Stomach (tissue), 9 donors: ENCODE data around the gene C1orf159. TPM values are rescaled to one million over a fixed set of nuclear protein-coding genes. Genes with fewer than 3 reads are reported as not detected.

Experiments used
- DNase-seq, 2 donors: peaks; one replicate each; pipeline versions ENCODE4 v3.0.0 to v3.0.0-alpha.2; 2013 to 2019
- H3K27ac ChIP-seq, 5 donors: fragments of 200-600 bp in 4 of 5; sonication (generic) in 4 of 5; one replicate each; pipeline ENCODE4 v1.5.1; 2013 to 2019; ENCODE audit warnings: mild to moderate bottlenecking in 1 of 5, moderate library complexity in 1 of 5
- H3K27me3 ChIP-seq, 3 donors: fragments of 200-600 bp; sonication (generic); one replicate each; pipeline ENCODE4 v1.5.1; 2017 to 2019; ENCODE audit warnings: mixed run types in 1 of 3
- H3K36me3 ChIP-seq, 4 donors: fragments of 200-600 bp; sonication (generic); 1 replicate in 3 of 4; 2 replicates in 1 of 4; pipeline ENCODE4 v1.5.1; 2016 to 2019
- H3K4me1 ChIP-seq, 4 donors: fragments of 200-600 bp; sonication (generic); one replicate each; pipeline ENCODE4 v1.5.1; 2016 to 2019
- H3K4me3 ChIP-seq, 4 donors: fragments of 200-600 bp; sonication (generic) in 3 of 4; one replicate each; pipeline ENCODE4 v1.5.1; 2016 to 2019; ENCODE audit warnings: mild to moderate bottlenecking in 1 of 4
- H3K9me3 ChIP-seq, 4 donors: fragments of 200-600 bp; sonication (generic); one replicate each; pipeline ENCODE4 v1.5.1; 2016 to 2019
- EP300 ChIP-seq: sonication (generic); formaldehyde crosslinking; IDR thresholded peaks from one replicate; pipeline ENCODE4 v1.6.1; 2017; ENCODE audit warnings: antibody characterized with exemption
- POLR2A ChIP-seq, 4 donors: fragments of 450-650 bp; IDR thresholded peaks; one replicate each; pipeline ENCODE4 v1.6.1; 2016; ENCODE audit warnings: antibody characterized with exemption in 4 of 4, control low read depth in 2 of 4, mild to moderate bottlenecking in 1 of 4, moderate library complexity in 1 of 4
- POLR2AphosphoS5 ChIP-seq, 3 donors: sonication (generic); formaldehyde crosslinking; IDR thresholded peaks; one replicate each; pipeline ENCODE4 v1.6.1; 2016; ENCODE audit warnings: antibody characterized with exemption in 3 of 3
- WGBS, 5 donors: extraction: QIAGEN DNeasy Blood & Tissue Kit in 3 of 5; methylation state at CpG; one replicate each; pipeline versions ENCODE4 v1.1.5 to v1.1.7; 2013 to 2018; 5-methylcytosine and 5-hydroxymethylcytosine counted together
- intact Hi-C: fragments of 100-400 bp; cut with DNase I; formaldehyde crosslinking; loops from one replicate; pipeline ENCODE4 v1.15.1; 2023; ENCODE audit warnings: low total_unique reads
- polyA plus RNA-seq, 3 donors: library from polyadenylated mRNA; stranded (reverse); fragments of 200-250 nt; gene quantifications; one replicate each; pipeline ENCODE4 v1.2.3, GENCODE V29; 2013
- total RNA-seq, 5 donors: library from RNA; depleted of rRNA; stranded (reverse); fragments of >200 nt; gene quantifications; one replicate each; pipeline versions ENCODE4 v1.1.0 to v1.2.3, GENCODE V29; 2014 to 2016
- TF ChIP-seq, protein P1 (sequence below), 7 experiments: fragments of 450-650 bp in 4 of 7; fragments of 200-600 bp in 3 of 7; sonication (generic) in 3 of 7; IDR thresholded peaks; one replicate each; pipeline ENCODE4 v1.5.1; 2016 to 2019; ENCODE audit warnings: antibody characterized with exemption in 7 of 7, control low read depth in 2 of 7, mild to moderate bottlenecking in 1 of 7
- donor health status: healthy with polysubstance abuse.
- donor health status: Bipolar disorder and iron deficiency.
- donor health status: healthy.

The C1orf159 gene
- total and polyA plus RNA-seq, 8 donors = 10.2 to 67.0 (median 18.5) TPM

DNA sequence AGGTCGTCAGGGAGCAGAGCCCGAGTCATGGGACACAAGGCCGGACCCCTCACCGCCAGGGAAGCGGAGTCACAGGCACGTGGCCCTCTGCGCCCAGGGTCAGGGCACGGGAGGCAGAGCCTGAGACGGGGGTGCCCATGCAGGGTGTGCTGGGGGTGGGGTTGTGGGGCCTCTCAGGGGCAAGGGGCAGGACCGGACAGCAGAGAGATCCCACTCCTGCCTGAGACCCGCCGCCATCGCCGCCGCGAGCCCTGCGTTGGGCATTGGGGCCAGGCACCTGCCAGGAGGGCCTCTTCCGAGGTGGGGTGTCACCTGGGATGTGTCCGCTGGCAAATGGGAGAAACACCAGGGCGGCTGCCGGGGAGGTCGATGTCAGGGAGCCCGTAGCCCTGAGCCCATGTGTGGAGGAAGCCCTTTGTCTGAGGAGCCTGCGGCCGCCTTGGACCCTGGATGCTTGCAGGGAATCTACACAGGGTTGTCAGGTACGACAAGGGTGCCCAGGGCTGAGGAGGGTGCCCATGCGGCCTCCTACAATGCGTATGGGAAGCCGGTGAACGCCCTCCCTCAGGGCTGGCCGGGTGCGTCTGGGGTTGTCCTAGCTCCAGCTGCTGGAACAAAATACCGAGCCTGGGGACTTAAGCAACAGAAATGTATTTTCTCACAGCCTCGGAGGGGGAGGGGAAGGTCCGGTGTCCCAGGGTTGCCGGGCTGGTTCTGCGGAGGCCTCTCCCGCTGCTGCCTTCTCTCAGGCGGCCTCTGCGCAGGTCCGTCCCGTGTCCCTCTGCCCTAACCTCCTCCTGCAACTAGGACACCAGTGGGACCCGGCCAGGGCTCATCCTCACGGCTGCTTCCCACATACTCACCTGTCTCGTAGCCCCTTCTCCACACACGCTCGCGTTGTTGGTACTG lies 16.4 kb upstream of the C1orf159 start:
- 35 to 55% (median 47%) methylated on average over 38 to 48 of the region's 48 CpGs for WGBS, 5 donors
- H3K27me3 ChIP-seq = peaks cover 0 to 22% (median 5%) of the 10 kb centered on the region in 3 donors
- H3K36me3 ChIP-seq = no peaks in the 10 kb centered on the region
- no peaks in the 10 kb centered on the region for H3K9me3 ChIP-seq
- TF ChIP-seq POLR2AphosphoS5 (IDR thresholded peaks at IDR 0.05) (peak in 2 of 3 donors; percentile 67 to 87), POLR2A (IDR thresholded peaks at IDR 0.05) (peak in 1 of 4 donors; percentile 41), EP300 (no peak)
- TF ChIP-seq, protein P1, sequence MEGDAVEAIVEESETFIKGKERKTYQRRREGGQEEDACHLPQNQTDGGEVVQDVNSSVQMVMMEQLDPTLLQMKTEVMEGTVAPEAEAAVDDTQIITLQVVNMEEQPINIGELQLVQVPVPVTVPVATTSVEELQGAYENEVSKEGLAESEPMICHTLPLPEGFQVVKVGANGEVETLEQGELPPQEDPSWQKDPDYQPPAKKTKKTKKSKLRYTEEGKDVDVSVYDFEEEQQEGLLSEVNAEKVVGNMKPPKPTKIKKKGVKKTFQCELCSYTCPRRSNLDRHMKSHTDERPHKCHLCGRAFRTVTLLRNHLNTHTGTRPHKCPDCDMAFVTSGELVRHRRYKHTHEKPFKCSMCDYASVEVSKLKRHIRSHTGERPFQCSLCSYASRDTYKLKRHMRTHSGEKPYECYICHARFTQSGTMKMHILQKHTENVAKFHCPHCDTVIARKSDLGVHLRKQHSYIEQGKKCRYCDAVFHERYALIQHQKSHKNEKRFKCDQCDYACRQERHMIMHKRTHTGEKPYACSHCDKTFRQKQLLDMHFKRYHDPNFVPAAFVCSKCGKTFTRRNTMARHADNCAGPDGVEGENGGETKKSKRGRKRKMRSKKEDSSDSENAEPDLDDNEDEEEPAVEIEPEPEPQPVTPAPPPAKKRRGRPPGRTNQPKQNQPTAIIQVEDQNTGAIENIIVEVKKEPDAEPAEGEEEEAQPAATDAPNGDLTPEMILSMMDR (IDR thresholded peaks at IDR 0.05) = no peak
- intact Hi-C loops = no loop called here
- H3K27ac ChIP-seq = peak overlapping the region; percentile 91 to 98 (median 94)
- peak; percentile 86 to 90 for DNase-seq
- peaks cover 38 to 72% (median 62%) of the 10 kb centered on the region in 4 donors for H3K4me1 ChIP-seq
- peak overlapping the region; percentile 5 to 38 (median 12) for H3K4me3 ChIP-seq

DNA sequence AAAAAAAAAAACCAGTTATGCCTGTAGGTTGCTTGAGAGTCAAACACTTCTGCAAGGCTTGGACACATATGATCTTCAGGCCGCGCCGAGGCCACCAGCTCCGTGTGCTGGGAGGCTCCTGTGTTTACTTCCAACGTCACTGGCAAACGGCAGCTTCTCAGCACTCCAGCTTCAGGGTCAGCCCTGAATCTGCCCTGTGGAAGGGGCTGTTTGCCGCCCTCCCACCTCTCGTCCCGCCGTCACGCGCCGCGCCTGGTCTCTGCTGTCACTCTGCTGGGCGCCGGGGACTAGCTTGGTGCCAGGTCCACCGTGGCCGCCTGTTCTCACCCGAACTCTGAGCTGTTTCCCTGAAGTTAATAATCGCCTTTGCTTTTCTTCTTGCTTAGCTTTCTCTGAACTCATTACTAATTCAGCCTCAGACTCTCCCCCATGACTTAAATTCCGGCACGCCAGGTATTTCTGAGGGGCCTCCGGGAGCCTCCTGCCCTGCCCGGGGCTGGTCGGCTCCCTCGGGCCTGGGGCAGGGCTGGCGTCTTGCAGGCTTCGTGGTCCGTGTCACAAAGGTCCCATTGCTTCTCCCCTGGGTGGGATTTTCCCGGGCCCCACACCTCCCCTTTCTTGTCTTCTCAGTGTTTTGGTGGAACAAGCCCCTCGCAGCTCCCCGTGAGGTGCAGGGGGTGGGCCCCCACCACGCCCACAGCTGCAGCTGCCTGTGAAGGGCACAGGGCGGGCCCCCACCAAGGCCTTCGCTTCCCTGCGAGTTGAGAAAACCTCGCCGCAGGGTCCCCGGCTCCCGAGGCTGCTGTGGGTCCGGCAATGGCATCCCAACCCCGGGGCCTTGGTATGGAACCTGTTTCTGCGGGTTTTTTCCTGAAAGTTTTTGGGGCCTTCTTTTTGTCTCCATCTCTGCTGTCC lies 14.6 kb upstream of the C1orf159 start:
- H3K36me3 ChIP-seq = no peaks in the 10 kb centered on the region
- TF ChIP-seq EP300 (no peak), POLR2A (IDR thresholded peaks at IDR 0.05) (peak in 1 of 4 donors; percentile 37), POLR2AphosphoS5 (IDR thresholded peaks at IDR 0.05) (peak in 2 of 3 donors; percentile 54 to 82)
- peak overlapping the region in 3 of 4 donors; percentile 16 to 38 (median 25) for H3K4me3 ChIP-seq
- intact Hi-C loops = no loop called here
- WGBS, 5 donors = 29 to 55% (median 45%) methylated on average over 33 to 43 of the region's 43 CpGs
- H3K27ac ChIP-seq = peak overlapping the region; percentile 91 to 98 (median 94)
- no peaks in the 10 kb centered on the region for H3K9me3 ChIP-seq
- H3K27me3 ChIP-seq = peaks cover 0 to 5% (median 0%) of the 10 kb centered on the region in 3 donors
- peak; percentile 80 to 89 for DNase-seq
- H3K4me1 ChIP-seq = peaks cover 42 to 71% (median 61%) of the 10 kb centered on the region in 4 donors

DNA sequence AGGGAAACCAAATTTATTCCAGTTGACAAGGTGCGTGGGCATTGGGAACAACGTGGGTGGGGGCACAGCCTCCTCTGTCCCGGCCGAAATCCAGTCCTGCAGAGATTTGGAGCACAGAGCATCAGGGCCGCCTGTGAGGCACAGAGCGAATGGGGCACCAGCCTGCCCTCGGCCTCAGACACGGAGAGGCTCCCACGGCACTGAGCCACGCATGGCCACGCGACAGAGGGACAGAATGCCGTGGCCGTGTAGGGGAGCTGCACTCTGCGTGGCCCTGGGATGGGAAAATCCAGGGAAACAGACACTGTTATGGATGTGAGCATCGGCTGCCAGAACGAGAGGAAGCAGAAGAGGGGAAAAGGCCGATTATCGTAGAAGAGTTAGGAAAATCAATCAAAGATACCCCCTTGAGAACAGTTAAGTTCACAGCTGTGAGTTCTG lies 13.5 kb upstream of the C1orf159 start:
- 27 to 59% (median 51%) methylated on average over 17 to 19 of the region's 19 CpGs for WGBS, 5 donors
- TF ChIP-seq POLR2AphosphoS5 (IDR thresholded peaks at IDR 0.05) (no peak), POLR2A (IDR thresholded peaks at IDR 0.05) (no peak), EP300 (no peak)
- TF ChIP-seq, protein P1 (IDR thresholded peaks at IDR 0.05) = no peak
- peak in 1 of 2 donors; percentile 22 for DNase-seq
- H3K4me1 ChIP-seq = peaks cover 43 to 67% (median 61%) of the 10 kb centered on the region in 4 donors
- intact Hi-C loops = loop anchor here (10.0 kb wide), 1 partner anchor 165 kb away; no protein-coding TSS in a partner anchor
- H3K36me3 ChIP-seq = no peaks in the 10 kb centered on the region
- H3K27ac ChIP-seq = peak overlapping the region; percentile 91 to 98 (median 94)
- H3K4me3 ChIP-seq = peak overlapping the region; percentile 25 to 44 (median 36)
- H3K27me3 ChIP-seq = peaks cover 0 to 5% (median 0%) of the 10 kb centered on the region in 3 donors
- H3K9me3 ChIP-seq = no peaks in the 10 kb centered on the region

DNA sequence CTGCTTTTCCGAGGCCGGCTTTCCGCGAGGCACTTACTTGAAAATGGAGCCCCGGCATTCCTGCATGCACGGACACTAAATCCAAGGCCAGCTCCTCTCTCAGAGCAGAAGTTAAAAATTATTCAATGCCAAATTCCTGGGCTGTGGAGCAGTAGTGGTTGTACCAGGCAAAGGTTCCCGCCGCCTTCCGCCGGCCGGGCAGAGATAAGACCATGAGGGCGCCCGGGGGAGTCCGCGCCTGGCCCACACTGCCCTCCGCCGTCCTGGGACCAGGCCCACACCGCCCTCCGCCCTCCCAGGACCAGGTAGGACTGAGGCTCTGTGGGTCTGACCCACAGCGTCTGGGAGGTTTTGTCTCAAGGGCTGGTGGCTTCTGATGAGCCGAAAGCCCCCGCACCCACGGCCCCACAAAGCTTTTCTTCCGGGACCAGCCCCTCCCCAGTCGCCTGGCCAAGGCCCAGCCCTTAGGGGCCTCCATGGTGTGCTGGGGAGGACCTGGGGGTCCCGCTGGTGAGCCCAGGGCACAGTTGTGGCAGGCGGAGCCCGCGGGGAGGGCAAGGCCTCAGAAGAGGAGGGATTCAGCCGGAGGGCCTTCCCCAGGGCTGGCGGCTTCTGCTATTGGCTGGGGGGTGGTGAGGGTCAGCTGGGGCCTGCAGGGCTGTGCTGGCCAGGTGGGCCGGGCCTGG lies 12.7 kb upstream of the C1orf159 start:
- Histone ChIP-seq H3K36me3 (no peaks in the 10 kb centered on the region), H3K4me1 (peaks cover 47 to 68% (median 64%) of the 10 kb centered on the region in 4 donors), H3K4me3 (peak overlapping the region; percentile 25 to 44 (median 36)), H3K9me3 (no peaks in the 10 kb centered on the region), H3K27ac (peak overlapping the region; percentile 91 to 98 (median 94)), H3K27me3 (peaks cover 0 to 5% (median 0%) of the 10 kb centered on the region in 3 donors)
- DNase-seq = peak; percentile 70 to 82
- 31 to 67% (median 34%) methylated on average over 26 to 32 of the region's 32 CpGs for WGBS, 5 donors
- TF ChIP-seq POLR2AphosphoS5 (IDR thresholded peaks at IDR 0.05) (peak in 2 of 3 donors; percentile 18 to 57), EP300 (no peak)
- intact Hi-C loops = loop anchor here (10.0 kb wide), 1 partner anchor 166 kb away; no protein-coding TSS in a partner anchor
